ENCODE measurements around the gene DBP. TPM values are rescaled to one million over a fixed set of nuclear protein-coding genes. Genes with fewer than 3 reads are reported as not detected.
A peak's percentile ranks its signal among the peaks of the same experiment; 100 is the strongest.

The DBP gene
- total RNA-seq, 8 experiments from 2014 or later: 3.3 to 19.6 (median 10.4) TPM

- H3K4me3 ChIP-seq: peak overlapping the region in 4 of 5 donors; percentile 8 to 27 (median 20)
- no peak overlapping the region for H3K27ac ChIP-seq
- peaks cover 0 to 6% of the 10 kb centered on the region in 2 donors for H3K4me1 ChIP-seq (replicated peaks in 1 of 2)
- WGBS, 10 experiments: 0 to 40% (median 19%) methylated on average over 1 to 11 of the region's 36 CpGs; no CpG with 5 or more reads in 6 of the 10 experiments
- in situ Hi-C loops (cut with MboI; ENCODE audit: low pct_unique_long_range_greater_than_20kb in 2 of 9, low sequenced_read_pairs in 9 of 9, unreplicated experiment in 9 of 9): loop anchor here (10.0 to 25.0 kb wide), 6 partner anchors 84 to 327 kb away; partner anchors contain the start of genes ZNF114 (in 3 of the 9) and CARD8 (in 2 of the 9)
- peak; percentile 82 to 94 (median 86) for ATAC-seq (replicated peaks in 6 of 8)
Measured at GRCh38 chr19:48588670-48589401, 48.3 kb downstream of the DBP start.

- in situ Hi-C loops (cut with MboI; ENCODE audit: low pct_unique_long_range_greater_than_20kb in 2 of 9, low sequenced_read_pairs in 9 of 9, unreplicated experiment in 9 of 9): loop anchor here (10.0 to 25.0 kb wide), 6 partner anchors 83 to 325 kb away; partner anchors contain the start of genes ZNF114 (in 3 of the 9) and CARD8 (in 2 of the 9)
- Histone ChIP-seq H3K4me3 (no peak overlapping the region), H3K27ac (no peak overlapping the region), H3K4me1 (replicated peaks in 1 of 2) (peaks cover 0 to 6% of the 10 kb centered on the region in 2 donors)
- WGBS, 10 experiments: 100% methylated on average over 1 of the region's 3 CpGs; no CpG with 5 or more reads in 7 of the 10 experiments
- no peak for ATAC-seq (replicated peaks in 6 of 8)
Measured at GRCh38 chr19:48587387-48587786, 49.8 kb downstream of the DBP start.

- Histone ChIP-seq H3K4me1 (replicated peaks in 1 of 2) (no peaks in the 10 kb centered on the region), H3K4me3 (no peak overlapping the region), H3K27ac (no peak overlapping the region)
- in situ Hi-C loops (cut with MboI; ENCODE audit: low pct_unique_long_range_greater_than_20kb in 2 of 9, low sequenced_read_pairs in 9 of 9, unreplicated experiment in 9 of 9): loop anchor here (10.0 to 25.0 kb wide), 6 partner anchors 77 to 320 kb away; partner anchors contain the start of genes ZNF114 (in 3 of the 9) and CARD8 (in 2 of the 9)
- 17 to 100% (median 80%) methylated on average over 1 to 2 of the region's 2 CpGs; no CpG with 5 or more reads in 3 of the 10 experiments for whole genome bisulfite sequencing, 10 experiments
- ATAC-seq (replicated peaks in 6 of 8): no peak
Measured at GRCh38 chr19:48582168-48582567, 55.0 kb downstream of the DBP start.

Other genes with a start within 250 kb of the DBP start
- 100 to 1,000 TPM in 4 of 8 experiments, 10 to 100 TPM in 4; 79.6 to 120 (median 96.8) TPM for gene KDELR1, start 245.8 kb downstream of the DBP start, total RNA-seq
- gene GRIN2D, start 243.7 kb downstream of the DBP start, total RNA-seq: 1 to 10 TPM in 4 of 8 experiments, under 1 TPM in 4; 0.31 to 3.2 (median 1.2) TPM
- 10 to 100 TPM; 10.6 to 46.5 (median 21.8) TPM for gene GRWD1, start 191.4 kb downstream of the DBP start, total RNA-seq
- 1 to 10 TPM in 3 of 8 experiments, under 1 TPM in 5; 0.49 to 1.3 (median 0.86) TPM for gene KCNJ14, start 181.8 kb downstream of the DBP start, total RNA-seq
- 10 to 100 TPM; 17.3 to 84.5 (median 39.3) TPM for gene CYTH2, start 168.0 kb downstream of the DBP start, total RNA-seq
- gene LMTK3, start 125.5 kb downstream of the DBP start, total RNA-seq: 10 to 100 TPM in 3 of 8 experiments, 1 to 10 TPM in 2, under 1 TPM in 3; 0.25 to 17.5 (median 6.1) TPM
- gene SULT2B1, start 85.2 kb downstream of the DBP start, total RNA-seq: 1 to 10 TPM in 1 of 8 experiments, under 1 TPM in 7; 0.16 to 1.9 (median 0.54) TPM
- gene SPACA4, start 30.6 kb downstream of the DBP start, total RNA-seq: under 1 TPM in 4 of 8 experiments, not detected in 4; 0.22 to 0.66 (median 0.50) TPM
- gene FAM83E, start 22.3 kb downstream of the DBP start, total RNA-seq: 1 to 10 TPM in 4 of 8 experiments, under 1 TPM in 4; 0.54 to 2.5 (median 1.1) TPM
- 1,000 to 10,000 TPM; 1,630 to 4,209 (median 2,425) TPM for gene RPL18, start 18.2 kb downstream of the DBP start, total RNA-seq
- gene SPHK2, start 17.9 kb downstream of the DBP start, total RNA-seq: 10 to 100 TPM in 7 of 8 experiments, 1 to 10 TPM in 1; 8.9 to 29.5 (median 16.1) TPM
- gene CA11, start 8.8 kb upstream of the DBP start, total RNA-seq: 10 to 100 TPM; 18.4 to 62.1 (median 32.0) TPM
- gene NTN5, start 35.6 kb upstream of the DBP start, total RNA-seq: 1 to 10 TPM in 1 of 8 experiments, under 1 TPM in 6, not detected in 1; 0.16 to 1.3 (median 0.50) TPM
- 1 to 10 TPM in 6 of 8 experiments, under 1 TPM in 2; 0.79 to 4.7 (median 1.9) TPM for gene FUT2, start 58.6 kb upstream of the DBP start, total RNA-seq
- gene MAMSTR, start 82.3 kb upstream of the DBP start, total RNA-seq: 1 to 10 TPM in 6 of 8 experiments, under 1 TPM in 2; 0.71 to 5.0 (median 1.7) TPM
- gene RASIP1, start 103.2 kb upstream of the DBP start, total RNA-seq: 1 to 10 TPM in 2 of 8 experiments, under 1 TPM in 5, not detected in 1; 0.33 to 9.4 (median 0.42) TPM
- under 1 TPM in 7 of 8 experiments, not detected in 1; 0.14 to 0.76 (median 0.49) TPM for gene IZUMO1, start 109.5 kb upstream of the DBP start, total RNA-seq
- 1 to 10 TPM in 1 of 8 experiments, under 1 TPM in 7; 0.13 to 3.7 (median 0.47) TPM for gene FUT1, start 115.3 kb upstream of the DBP start, total RNA-seq
- under 1 TPM in 2 of 8 experiments, not detected in 6; 0.28 to 0.29 TPM for gene FGF21, start 118.1 kb upstream of the DBP start, total RNA-seq
- 10 to 100 TPM; 26.6 to 49.8 (median 35.1) TPM for gene BCAT2, start 173.7 kb upstream of the DBP start, total RNA-seq
- 10 to 100 TPM in 2 of 8 experiments, 1 to 10 TPM in 6; 1.6 to 27.3 (median 5.4) TPM for gene HSD17B14, start 199.1 kb upstream of the DBP start, total RNA-seq
- gene PLEKHA4, start 231.2 kb upstream of the DBP start, total RNA-seq: 10 to 100 TPM in 3 of 8 experiments, 1 to 10 TPM in 4, under 1 TPM in 1; 0.33 to 30.8 (median 6.5) TPM
- gene PPP1R15A, start 235.0 kb upstream of the DBP start, total RNA-seq: 100 to 1,000 TPM in 1 of 8 experiments, 10 to 100 TPM in 7; 35.2 to 157 (median 68.6) TPM